Astrocyte of the spinal cord (primary cell): ENCODE data around the gene PARD3B.

Experiments used
- DNase-seq: peaks from one replicate; pipeline ENCODE4 v3.0.0; 2011; ENCODE audit warnings: low read depth, low spot score
- H3K4me3 ChIP-seq: 2 replicates; pipeline ENCODE4 v1.5.1; 2011; ENCODE audit warnings: low read depth, mild to moderate bottlenecking, low read length, moderate library complexity
- in situ Hi-C: cut with HindIII; loops from 2 replicates; pipeline ENCODE4 v1.10.0; 2017; ENCODE audit warnings: low sequenced_read_pairs
- TF ChIP-seq, protein P1 (sequence below): IDR thresholded peaks from 2 replicates; pipeline ENCODE4 v1.5.1; 2012; ENCODE audit warnings: low read depth, mild to moderate bottlenecking, low read length, inconsistent platforms

The PARD3B gene

GRCh38 chr2:205425102-205425501 lies 879.8 kb downstream of the PARD3B start:
- no peak for DNase-seq
- TF ChIP-seq, protein P1, sequence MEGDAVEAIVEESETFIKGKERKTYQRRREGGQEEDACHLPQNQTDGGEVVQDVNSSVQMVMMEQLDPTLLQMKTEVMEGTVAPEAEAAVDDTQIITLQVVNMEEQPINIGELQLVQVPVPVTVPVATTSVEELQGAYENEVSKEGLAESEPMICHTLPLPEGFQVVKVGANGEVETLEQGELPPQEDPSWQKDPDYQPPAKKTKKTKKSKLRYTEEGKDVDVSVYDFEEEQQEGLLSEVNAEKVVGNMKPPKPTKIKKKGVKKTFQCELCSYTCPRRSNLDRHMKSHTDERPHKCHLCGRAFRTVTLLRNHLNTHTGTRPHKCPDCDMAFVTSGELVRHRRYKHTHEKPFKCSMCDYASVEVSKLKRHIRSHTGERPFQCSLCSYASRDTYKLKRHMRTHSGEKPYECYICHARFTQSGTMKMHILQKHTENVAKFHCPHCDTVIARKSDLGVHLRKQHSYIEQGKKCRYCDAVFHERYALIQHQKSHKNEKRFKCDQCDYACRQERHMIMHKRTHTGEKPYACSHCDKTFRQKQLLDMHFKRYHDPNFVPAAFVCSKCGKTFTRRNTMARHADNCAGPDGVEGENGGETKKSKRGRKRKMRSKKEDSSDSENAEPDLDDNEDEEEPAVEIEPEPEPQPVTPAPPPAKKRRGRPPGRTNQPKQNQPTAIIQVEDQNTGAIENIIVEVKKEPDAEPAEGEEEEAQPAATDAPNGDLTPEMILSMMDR, result no peak
- H3K4me3 ChIP-seq, result no peak overlapping the region
- in situ Hi-C loops, result no loop called here

DNA sequence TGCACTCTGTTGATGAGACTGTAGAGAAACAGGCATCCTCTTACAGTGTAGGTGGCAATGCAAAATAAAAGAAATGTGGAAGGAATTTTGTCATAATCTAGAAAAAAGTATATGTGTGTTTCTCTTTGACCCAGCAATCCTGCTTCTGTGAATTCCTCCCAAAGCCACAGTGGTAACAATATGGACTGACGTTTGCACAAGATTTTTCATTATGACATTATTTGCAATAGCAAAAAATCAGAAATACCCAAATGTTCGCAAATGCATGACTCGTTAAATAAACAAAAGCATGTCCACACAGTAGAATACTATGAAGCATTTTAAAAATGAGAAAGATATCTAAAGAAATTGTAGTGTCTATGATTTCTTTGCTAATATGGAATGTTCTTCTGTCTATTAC lies 881.8 kb downstream of the PARD3B start:
- TF ChIP-seq, protein P1, result no peak
- in situ Hi-C loops, result no loop called here
- peak; percentile 54 for DNase-seq
- H3K4me3 ChIP-seq, result no peak overlapping the region

DNA sequence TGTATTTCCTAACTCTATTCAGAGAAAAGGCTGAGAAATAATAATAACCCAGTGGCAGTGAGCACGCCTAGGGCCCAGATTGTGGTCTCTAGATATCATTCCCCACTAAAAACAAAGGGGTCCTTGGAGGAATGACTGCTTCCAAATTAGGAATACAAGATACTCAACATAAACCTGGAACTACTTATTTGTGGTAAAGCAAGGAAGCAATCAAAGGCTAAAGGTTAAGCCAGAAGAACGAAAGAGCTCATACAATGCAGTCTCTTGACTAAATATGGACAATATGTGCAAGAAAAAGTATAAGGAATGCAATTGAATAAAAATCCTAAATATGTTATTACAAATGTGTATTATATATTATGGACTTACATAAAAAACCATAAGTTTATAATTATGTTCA lies 883.5 kb downstream of the PARD3B start:
- no peak for DNase-seq
- H3K4me3 ChIP-seq, result no peak overlapping the region
- TF ChIP-seq, protein P1, result no peak
- in situ Hi-C loops, result no loop called here

DNA sequence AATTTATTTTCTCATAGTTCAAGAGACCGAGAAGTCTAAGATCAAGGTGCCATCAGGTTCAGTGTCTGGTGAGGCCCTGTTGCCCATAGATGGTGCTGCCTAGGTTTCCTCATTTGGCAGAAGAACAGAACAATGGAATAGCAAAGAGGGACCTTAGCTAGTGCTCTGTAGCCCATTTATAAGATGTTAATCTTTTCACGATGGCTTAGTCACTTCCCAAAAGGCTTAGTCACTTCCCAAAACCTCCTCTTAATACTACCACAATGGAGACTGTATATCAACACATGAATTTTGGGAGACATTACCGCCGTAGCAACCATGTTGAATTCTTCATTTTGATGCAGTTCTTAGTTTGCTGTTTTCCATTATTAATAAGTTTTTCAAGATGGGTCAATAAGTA lies 890.7 kb downstream of the PARD3B start:
- in situ Hi-C loops, result no loop called here
- peak; percentile 55 for DNase-seq
- H3K4me3 ChIP-seq, result no peak overlapping the region

GRCh38 chr2:205438241-205438640 lies 893.0 kb downstream of the PARD3B start:
- TF ChIP-seq, protein P1, result no peak
- in situ Hi-C loops, result no loop called here
- DNase-seq, result no peak

More for the DNA sequence above, 890.7 kb downstream of the PARD3B start:
- TF ChIP-seq, protein P1, result no peak

DNA sequence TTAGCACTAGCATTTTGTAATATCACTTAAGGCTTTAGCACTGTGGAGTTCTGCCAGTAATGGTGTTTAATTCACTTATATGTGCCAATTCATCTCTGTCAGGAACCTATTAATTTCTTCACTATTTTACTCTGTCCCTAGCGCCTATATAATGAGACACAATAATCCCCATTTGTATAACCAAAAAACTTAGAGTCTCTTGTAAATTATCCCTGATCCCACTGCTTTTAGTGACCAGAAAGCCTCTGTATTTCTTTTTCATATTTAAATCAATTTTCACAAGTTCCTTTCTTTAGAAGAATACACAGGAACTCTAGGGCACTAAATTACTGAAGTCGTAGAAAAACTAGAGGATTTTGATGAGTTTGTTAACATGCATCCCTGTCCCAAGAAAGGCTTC lies 894.3 kb downstream of the PARD3B start:
- TF ChIP-seq, protein P1, result no peak
- in situ Hi-C loops, result no loop called here

More at GRCh38 chr2:205438241-205438640, 893.0 kb downstream of the PARD3B start:
- H3K4me3 ChIP-seq, result no peak overlapping the region

DNA sequence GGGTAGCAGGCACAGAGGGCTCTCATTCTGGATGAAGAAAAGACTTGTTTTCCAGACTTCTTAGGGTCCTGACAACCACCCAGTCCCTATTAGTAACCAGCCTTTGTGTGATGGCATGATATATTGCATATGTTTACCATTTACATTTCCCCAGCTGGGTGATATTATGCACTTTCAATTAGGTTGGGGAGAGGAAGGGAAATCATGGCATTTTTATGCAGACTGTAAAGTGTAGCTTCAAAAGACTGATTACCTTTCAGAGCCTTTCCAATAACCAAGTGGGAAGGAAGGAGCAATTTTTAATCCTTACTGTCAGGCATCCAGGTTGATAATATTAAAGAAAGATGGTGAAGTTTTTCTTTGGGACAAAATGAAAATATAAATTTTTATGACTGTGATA lies 896.2 kb downstream of the PARD3B start:
- DNase-seq, result no peak
- TF ChIP-seq, protein P1, result no peak
- in situ Hi-C loops, result no loop called here
- H3K4me3 ChIP-seq, result no peak overlapping the region

More for the DNA sequence above, 894.3 kb downstream of the PARD3B start:
- H3K4me3 ChIP-seq, result no peak overlapping the region
- DNase-seq, result no peak
